ENCODE data around the gene ABCC9.
"Not testable (repeated sequence)": the region's sequence is repeated elsewhere in the genome, so short reads cannot be mapped to it uniquely, and the experiment has no call there.

The ABCC9 gene

GRCh38 chr12:21929972-21930371 lies 11.3 kb downstream of the ABCC9 start:
- not testable (repeated sequence) for DNase-seq

- no peak for DNase-seq
Measured at GRCh38 chr12:21925296-21925913, 15.8 kb downstream of the ABCC9 start.

DNA sequence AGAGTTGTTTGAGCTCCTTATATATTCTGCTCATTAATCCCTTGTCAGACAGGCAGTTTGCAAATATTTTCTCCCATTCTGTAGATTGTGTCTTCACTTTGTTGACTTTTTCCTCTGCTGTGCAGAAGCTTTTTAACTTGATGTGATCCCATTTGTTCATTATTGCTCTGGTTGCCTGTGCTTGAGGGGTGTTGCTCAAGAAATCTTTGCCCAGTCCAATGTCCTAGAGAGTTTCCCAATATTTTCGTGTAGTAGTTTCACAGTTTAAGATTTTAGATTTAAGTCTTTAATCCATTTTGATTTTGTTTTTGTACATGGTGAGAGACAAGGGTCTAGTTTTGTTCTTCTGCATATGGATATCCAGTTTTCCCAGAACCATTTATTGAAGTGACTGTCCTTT lies 19.8 kb downstream of the ABCC9 start:
- no peak for DNase-seq

GRCh38 chr12:21918456-21918855 lies 22.8 kb downstream of the ABCC9 start:
- no peak for DNase-seq

GRCh38 chr12:21913823-21914222 lies 27.4 kb downstream of the ABCC9 start:
- no peak for DNase-seq

- DNase-seq, result no peak
Measured at GRCh38 chr12:21912318-21912717, 28.9 kb downstream of the ABCC9 start.

DNA sequence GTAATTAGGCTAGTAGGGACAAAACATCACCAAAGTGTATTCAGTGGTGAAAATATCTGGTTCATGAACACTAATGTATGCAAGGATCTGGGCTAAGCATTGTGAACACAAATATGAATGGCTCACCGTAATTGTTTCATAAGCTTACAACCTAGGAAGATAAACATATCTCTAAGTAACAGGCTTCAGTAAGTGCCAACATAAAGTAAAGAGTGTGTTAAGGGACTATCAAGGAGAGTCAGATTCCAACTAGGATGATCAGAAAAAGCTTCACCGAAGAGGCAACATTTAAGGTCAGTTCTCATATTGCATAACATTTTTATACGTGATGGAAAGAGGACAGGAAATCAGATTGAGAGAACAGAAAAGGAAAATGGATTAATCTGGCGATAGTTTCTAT lies 29.4 kb downstream of the ABCC9 start:
- no peak for DNase-seq

- DNase-seq, result no peak
Measured at GRCh38 chr12:21910657-21911056, 30.6 kb downstream of the ABCC9 start.

GRCh38 chr12:21907948-21908837 lies 33.0 kb downstream of the ABCC9 start:
- no peak for DNase-seq

DNA sequence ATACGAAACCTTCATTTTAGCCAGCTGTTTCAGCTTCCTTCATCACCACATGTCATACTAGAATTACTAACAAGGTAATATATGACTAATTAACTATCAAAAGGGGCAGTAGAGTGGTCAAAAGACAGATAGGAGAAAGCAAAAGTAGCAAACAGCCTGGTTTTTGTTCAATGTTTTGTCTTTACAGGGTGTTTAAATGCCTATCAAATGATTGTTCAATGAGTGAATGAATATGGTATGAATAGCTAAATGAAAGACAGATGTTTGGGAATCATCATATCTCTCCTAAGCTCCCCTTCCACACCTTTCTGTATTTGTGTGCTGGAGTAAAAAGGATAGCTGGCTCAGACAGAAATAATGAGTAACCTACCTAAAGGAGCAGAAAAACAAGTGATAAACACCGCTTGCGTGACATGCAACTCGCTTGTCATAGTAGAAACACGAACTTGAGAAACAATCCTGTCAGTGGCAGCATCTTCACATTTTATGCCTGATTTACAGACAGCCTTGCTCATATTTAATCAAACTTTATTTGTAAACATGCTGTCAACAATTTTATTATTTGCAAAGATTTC lies 34.2 kb downstream of the ABCC9 start:
- DNase-seq, result no peak

- DNase-seq, result not testable (repeated sequence)
Measured at GRCh38 chr12:21899532-21899931, 41.7 kb downstream of the ABCC9 start.

- no peak for DNase-seq
Measured at GRCh38 chr12:21895651-21896050, 45.6 kb downstream of the ABCC9 start.

- DNase-seq, result no peak
Measured at GRCh38 chr12:21894792-21895595, 46.2 kb downstream of the ABCC9 start.

DNA sequence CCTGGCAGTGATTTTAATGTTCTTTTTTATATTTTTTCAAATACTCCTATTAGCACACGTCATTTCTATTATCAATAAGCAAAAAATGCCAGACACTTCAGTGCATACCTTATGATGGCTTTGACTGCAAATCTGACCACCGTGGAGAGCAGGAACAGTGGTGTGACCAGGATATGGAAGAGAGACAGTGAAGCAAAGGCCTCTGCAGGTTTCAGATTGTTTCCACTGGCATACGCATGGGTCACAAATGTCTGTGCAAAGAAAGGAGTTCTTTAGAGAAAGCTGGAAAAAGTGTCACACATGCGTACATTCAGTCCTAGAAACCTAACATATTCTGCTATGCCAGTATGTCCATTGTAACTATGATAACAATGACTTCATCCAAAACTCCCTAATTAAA lies 47.3 kb downstream of the ABCC9 start:
- no peak for DNase-seq

DNA sequence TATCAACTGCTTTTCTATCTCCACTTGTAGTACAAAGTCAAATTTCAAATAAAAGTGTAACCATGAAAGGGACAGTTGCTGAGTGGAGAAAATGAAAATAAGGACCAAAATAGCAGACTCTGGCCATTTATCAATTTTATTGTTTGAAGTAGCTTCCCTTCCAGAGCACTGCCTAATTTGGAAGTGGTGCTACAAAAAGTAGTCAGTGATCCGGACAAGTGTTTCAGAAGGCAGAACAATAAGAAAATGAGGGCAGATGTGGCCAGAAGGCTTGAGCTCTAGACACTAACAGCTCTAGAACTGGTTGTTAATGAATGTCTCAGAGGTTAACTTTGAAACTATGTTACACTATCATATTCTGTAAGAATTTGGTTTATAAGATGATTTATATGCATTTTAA lies 48.9 kb downstream of the ABCC9 start:
- no peak for DNase-seq

GRCh38 chr12:21891751-21892217 lies 49.4 kb downstream of the ABCC9 start:
- no peak for DNase-seq

- DNase-seq, result no peak
Measured at GRCh38 chr12:21888276-21888863, 52.9 kb downstream of the ABCC9 start.

GRCh38 chr12:21884936-21885335 lies 56.3 kb downstream of the ABCC9 start:
- no peak for DNase-seq

- DNase-seq, result no peak
Measured at GRCh38 chr12:21882635-21883034, 58.6 kb downstream of the ABCC9 start.

DNA sequence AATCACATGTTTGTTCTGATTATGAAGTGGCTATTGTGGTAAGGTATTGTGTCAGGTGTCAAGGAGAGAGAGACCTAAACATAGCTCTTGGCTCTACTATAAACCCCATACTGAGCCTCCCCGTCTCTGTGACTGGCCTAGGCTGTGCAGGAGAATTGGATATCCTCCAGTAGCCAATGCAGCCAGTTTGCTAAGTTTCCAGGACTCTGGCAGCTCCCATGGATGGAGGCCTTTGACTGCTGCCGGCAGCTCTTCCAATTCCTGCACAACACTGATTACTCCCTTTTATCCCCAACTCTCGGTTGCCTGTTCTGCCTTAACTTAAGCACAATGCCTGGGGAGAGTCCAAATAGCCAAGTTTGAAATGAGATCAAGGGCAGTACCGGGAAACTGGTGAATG lies 59.3 kb downstream of the ABCC9 start:
- DNase-seq, result no peak

- no peak for DNase-seq
Measured at GRCh38 chr12:21879312-21879711, 61.9 kb downstream of the ABCC9 start.

GRCh38 chr12:21877293-21877982 lies 63.8 kb downstream of the ABCC9 start:
- DNase-seq, result no peak
